Measurements from ENCODE around the gene GNE.
"Not testable (repeated sequence)": the region's sequence is repeated elsewhere in the genome, so short reads cannot be mapped to it uniquely, and the experiment has no call there.

The GNE gene

DNA sequence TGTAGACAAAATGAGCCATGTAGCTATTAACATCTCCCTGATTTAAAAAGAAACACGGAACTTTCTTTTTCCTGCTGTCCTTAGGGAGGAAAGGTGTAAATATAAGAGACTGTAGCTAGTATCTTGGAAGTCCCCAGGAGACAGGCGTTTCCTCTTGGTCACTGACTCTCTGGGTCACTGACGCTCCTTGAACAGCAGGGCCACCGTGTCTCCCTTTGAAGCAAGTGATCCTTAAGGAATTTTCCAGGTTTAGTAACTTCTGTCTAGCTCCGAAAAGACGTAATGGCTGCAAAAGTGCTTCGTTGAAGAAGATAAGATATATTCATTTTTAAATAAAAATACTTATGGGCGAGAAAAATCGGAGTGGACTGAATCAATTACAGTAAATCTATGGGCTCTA, 68.3 kb downstream of the GNE start:
- H3K27me3 ChIP-seq (ENCODE audit: insufficient read depth, poor library complexity, severe bottlenecking), result no peaks in the 10 kb centered on the region
- H3K27ac ChIP-seq (replicated peaks), result peak overlapping the region; percentile 88
- no peak for DNase-seq (ENCODE audit: low read depth in 1 of 2, low spot score in 1 of 2)

DNA sequence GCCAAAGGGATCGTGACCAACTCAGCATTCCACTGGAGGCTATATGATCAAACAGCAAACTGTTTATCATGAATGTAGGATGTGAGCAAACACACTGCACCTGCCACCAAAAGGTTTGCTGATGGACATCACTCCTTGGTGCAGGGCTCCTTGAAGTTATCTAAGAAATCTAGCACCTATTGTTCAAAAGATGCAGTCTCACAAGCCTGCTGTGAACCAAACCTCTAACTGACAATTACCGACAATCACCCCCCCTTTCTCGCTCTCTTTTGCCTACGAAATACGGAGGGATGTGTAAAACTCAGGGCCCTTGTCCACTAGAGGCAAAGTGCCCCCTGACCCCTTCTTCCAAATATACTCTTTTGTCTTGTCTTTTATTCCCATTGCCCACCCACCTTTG, 70.0 kb downstream of the GNE start:
- Histone ChIP-seq H3K27ac (replicated peaks) (no peak overlapping the region), H3K27me3 (ENCODE audit: insufficient read depth, poor library complexity, severe bottlenecking) (no peaks in the 10 kb centered on the region), H3K4me3 (replicated peaks; ENCODE audit: insufficient read depth, low read length) (no peak overlapping the region)
- DNase-seq (ENCODE audit: low read depth in 1 of 2, low spot score in 1 of 2), result no peak
- no peak for TF ChIP-seq POLR2AphosphoS5 (IDR thresholded peaks at IDR 0.05; ENCODE audit: low read depth)
- TF ChIP-seq GABPA (IDR thresholded peaks at IDR 0.05; ENCODE audit: low read depth), result no peak
- no peak for TF ChIP-seq SPI1 (IDR thresholded peaks at IDR 0.05; ENCODE audit: borderline replicate concordance, low read depth)
- no peak for TF ChIP-seq REST (IDR thresholded peaks at IDR 0.05; ENCODE audit: insufficient replicate concordance, low read depth)
- TF ChIP-seq, protein P1, sequence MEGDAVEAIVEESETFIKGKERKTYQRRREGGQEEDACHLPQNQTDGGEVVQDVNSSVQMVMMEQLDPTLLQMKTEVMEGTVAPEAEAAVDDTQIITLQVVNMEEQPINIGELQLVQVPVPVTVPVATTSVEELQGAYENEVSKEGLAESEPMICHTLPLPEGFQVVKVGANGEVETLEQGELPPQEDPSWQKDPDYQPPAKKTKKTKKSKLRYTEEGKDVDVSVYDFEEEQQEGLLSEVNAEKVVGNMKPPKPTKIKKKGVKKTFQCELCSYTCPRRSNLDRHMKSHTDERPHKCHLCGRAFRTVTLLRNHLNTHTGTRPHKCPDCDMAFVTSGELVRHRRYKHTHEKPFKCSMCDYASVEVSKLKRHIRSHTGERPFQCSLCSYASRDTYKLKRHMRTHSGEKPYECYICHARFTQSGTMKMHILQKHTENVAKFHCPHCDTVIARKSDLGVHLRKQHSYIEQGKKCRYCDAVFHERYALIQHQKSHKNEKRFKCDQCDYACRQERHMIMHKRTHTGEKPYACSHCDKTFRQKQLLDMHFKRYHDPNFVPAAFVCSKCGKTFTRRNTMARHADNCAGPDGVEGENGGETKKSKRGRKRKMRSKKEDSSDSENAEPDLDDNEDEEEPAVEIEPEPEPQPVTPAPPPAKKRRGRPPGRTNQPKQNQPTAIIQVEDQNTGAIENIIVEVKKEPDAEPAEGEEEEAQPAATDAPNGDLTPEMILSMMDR (IDR thresholded peaks at IDR 0.05; ENCODE audit: insufficient read depth, low read length), result no peak

More for the DNA sequence above, 68.3 kb downstream of the GNE start:
- TF ChIP-seq, protein P1 (IDR thresholded peaks at IDR 0.05; ENCODE audit: insufficient read depth, low read length), result no peak
- TF ChIP-seq REST (IDR thresholded peaks at IDR 0.05; ENCODE audit: insufficient replicate concordance, low read depth) (no peak), SPI1 (IDR thresholded peaks at IDR 0.05; ENCODE audit: borderline replicate concordance, low read depth) (no peak), GABPA (IDR thresholded peaks at IDR 0.05; ENCODE audit: low read depth) (no peak), POLR2AphosphoS5 (IDR thresholded peaks at IDR 0.05; ENCODE audit: low read depth) (no peak)
- H3K4me3 ChIP-seq (replicated peaks; ENCODE audit: insufficient read depth, low read length), result peak overlapping the region; percentile 69

DNA sequence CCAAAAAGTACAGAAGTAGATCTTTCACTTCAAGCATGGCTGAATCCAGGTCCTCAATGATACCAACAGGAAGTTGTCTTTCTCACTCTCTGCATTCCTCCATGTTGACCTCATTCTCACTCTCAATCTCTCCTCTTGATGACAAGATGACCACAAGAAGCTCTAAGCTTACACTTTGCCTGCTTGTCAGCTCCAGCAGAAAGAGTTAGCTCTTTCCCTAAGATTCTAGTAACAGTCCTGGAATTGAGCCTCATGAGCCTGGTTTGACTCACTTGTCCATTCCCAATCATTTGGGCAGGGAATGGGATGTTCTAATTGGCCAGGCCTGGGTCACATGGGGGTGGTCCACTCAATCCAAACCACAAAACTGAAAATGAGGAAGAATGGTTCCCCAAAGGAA, 70.8 kb downstream of the GNE start:
- DNase-seq (ENCODE audit: low read depth in 1 of 2, low spot score in 1 of 2), result no peak
- Histone ChIP-seq H3K27ac (replicated peaks) (no peak overlapping the region), H3K27me3 (ENCODE audit: insufficient read depth, poor library complexity, severe bottlenecking) (no peaks in the 10 kb centered on the region), H3K4me3 (replicated peaks; ENCODE audit: insufficient read depth, low read length) (no peak overlapping the region)
- no peak for TF ChIP-seq POLR2AphosphoS5 (IDR thresholded peaks at IDR 0.05; ENCODE audit: low read depth)
- TF ChIP-seq, protein P1 (IDR thresholded peaks at IDR 0.05; ENCODE audit: insufficient read depth, low read length), result no peak
- no peak for TF ChIP-seq SPI1 (IDR thresholded peaks at IDR 0.05; ENCODE audit: borderline replicate concordance, low read depth)
- no peak for TF ChIP-seq REST (IDR thresholded peaks at IDR 0.05; ENCODE audit: insufficient replicate concordance, low read depth)
- no peak for TF ChIP-seq GABPA (IDR thresholded peaks at IDR 0.05; ENCODE audit: low read depth)

DNA sequence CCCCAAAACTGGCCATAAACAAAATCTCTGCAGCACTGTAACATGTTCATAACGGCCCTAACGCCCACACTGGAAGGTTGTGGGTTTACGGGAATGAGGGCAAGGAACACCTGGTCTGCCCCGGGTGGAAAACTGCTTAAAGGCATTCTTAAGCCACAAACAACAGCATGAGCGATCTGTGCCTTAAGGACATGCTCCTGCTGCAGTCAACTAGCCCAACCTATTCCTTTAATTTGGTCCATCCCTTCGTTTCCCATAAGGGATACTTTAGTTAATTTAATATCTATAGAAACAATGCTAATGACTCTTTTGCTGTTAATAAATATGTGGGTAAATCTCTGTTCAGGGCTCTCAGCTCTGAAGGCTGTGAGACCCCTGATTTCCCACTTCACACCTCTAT, 78.0 kb downstream of the GNE start:
- not testable (repeated sequence) for H3K4me3 ChIP-seq (replicated peaks; ENCODE audit: insufficient read depth, low read length); DNase-seq (ENCODE audit: low read depth in 1 of 2, low spot score in 1 of 2); H3K27ac ChIP-seq (replicated peaks); H3K27me3 ChIP-seq (ENCODE audit: insufficient read depth, poor library complexity, severe bottlenecking)

Data from HL-60 (cell line).